ENCODE measurements around the gene POLK.

POLK gene

DNA sequence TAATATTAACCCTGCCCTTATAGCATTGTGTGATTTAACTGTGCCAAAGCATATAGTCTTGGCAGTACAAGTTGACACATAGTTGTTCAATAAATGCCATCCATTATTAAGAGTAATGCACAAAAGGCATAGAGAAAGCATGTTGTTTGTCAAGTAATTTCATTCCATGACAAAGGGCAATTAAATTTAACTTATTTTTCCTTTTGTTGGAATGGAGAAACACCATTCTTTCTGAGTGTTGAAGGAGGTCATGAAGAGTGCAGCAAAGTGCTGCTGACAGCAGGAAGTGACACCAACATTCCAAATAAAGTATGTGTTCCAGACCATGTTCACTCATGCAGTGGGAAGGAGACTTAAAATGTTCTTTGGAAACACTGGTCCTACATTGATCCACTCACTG, 128.7 kb downstream of the POLK start:
- H3K27ac ChIP-seq = no peak overlapping the region
- no peak for TF ChIP-seq CTCF (conservative IDR thresholded peaks at IDR 0.05; ENCODE audit: low read depth)
- ChIA-PET CTCF (no interaction called here), POLR2A (ENCODE audit: low non-redundant PET) (no interaction called here)
- peak; percentile 69 for DNase-seq (ENCODE audit: low spot score)

DNA sequence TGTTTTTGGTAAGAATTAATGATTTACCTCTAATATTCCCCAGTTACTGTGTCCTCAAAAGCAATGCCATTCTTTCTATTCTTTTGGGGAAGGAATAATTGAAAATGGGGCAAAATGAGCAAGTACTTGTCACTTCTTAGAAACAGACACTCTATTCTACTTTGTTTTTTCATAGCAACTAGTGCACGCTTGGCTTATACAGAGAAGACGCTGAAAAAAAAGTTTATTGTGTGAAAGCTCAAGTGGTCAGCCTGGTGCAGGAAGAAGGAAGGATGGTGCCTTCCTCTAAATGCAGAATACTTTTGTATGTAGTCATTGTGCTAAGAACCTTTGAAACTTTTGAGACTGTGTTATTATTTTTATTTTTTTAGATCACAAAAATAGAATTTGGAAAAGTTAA, 129.1 kb downstream of the POLK start:
- CTCF ChIA-PET = no interaction called here
- no peak for TF ChIP-seq CTCF (conservative IDR thresholded peaks at IDR 0.05; ENCODE audit: low read depth)
- no peak overlapping the region for H3K27ac ChIP-seq
- DNase-seq (ENCODE audit: low spot score) = no peak
- POLR2A ChIA-PET (ENCODE audit: low non-redundant PET) = no interaction called here

- ChIA-PET POLR2A (ENCODE audit: low non-redundant PET) (no interaction called here), CTCF (interaction anchor here (0.5 to 0.7 kb wide), 3 partner anchors 47 to 456 kb away, joined by 3 to 6 read pairs (median 3); no protein-coding TSS in a partner anchor)
- no peak for TF ChIP-seq CTCF (conservative IDR thresholded peaks at IDR 0.05; ENCODE audit: low read depth)
- DNase-seq (ENCODE audit: low spot score) = no peak
- H3K27ac ChIP-seq = no peak overlapping the region
Observed at GRCh38 chr5:75648712-75649111, 137.0 kb downstream of the POLK start.
